ENCODE results near the gene ZNF48. TPM values are rescaled to one million over a fixed set of nuclear protein-coding genes. Genes with fewer than 3 reads are reported as not detected.

ZNF48 gene
- total RNA-seq, 1 donor from 2014 or later, result 20.1 TPM

GRCh38 chr16:30358990-30359870 lies 36.0 kb upstream of the ZNF48 start:
- no peak for DNase-seq

GRCh38 chr16:30359871-30360170 lies 35.4 kb upstream of the ZNF48 start:
- no peak for DNase-seq

DNA sequence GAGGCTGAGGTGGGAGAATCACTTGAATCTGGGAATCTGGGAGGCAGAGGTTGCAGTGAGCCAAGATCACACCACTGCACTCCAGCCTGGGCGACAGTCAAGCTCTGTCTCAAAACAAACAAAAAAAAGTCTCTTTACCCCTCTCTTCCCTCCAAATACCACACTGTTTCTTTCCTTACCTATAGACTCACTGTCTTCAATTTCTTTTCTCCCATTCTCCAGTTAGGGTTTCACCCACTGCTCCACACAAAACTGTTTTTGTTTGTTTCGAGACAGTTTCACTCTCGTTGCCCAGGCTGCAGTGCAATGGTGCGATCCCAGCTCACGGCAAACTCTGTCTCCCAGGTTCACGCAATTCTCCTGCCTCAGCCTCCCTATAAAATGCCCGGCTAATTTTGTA lies 34.0 kb upstream of the ZNF48 start:
- DNase-seq, result no peak

- no peak for DNase-seq
These were observed 30.0 kb upstream of the ZNF48 start for GRCh38 chr16:30365200-30365599.

GRCh38 chr16:30366511-30366910 lies 28.7 kb upstream of the ZNF48 start:
- DNase-seq, result no peak

DNA sequence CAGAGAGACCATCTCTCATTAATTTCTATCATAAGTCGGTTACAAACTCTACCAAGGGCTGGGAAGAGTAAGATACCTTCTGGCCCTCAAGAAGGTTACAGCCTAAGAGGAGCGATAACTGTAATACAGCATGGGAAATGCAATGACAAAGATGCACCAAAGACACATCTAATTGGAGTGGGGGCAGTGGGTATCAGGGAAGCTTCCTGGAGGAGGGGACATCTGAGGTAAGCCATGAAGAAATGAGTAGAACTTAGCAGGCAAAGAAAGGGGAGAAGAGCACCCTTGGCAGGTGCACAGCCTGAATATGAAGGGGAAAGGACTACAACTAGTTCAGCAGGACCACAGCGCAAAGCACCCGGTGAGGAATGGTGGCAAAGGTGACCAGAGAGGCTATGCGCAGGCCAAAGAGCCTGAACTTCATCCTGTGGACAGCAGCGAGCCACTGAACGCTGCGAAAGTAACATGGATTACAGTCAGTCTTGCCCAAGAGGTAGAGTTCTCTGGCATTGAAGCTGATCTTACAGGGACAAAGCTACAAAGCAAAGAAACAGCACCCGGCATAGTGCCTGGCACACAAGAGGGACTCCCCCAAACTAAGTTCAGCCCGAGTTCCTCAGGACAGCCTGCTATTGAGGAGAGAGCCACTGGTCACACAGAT lies 27.7 kb upstream of the ZNF48 start:
- DNase-seq, result no peak

DNA sequence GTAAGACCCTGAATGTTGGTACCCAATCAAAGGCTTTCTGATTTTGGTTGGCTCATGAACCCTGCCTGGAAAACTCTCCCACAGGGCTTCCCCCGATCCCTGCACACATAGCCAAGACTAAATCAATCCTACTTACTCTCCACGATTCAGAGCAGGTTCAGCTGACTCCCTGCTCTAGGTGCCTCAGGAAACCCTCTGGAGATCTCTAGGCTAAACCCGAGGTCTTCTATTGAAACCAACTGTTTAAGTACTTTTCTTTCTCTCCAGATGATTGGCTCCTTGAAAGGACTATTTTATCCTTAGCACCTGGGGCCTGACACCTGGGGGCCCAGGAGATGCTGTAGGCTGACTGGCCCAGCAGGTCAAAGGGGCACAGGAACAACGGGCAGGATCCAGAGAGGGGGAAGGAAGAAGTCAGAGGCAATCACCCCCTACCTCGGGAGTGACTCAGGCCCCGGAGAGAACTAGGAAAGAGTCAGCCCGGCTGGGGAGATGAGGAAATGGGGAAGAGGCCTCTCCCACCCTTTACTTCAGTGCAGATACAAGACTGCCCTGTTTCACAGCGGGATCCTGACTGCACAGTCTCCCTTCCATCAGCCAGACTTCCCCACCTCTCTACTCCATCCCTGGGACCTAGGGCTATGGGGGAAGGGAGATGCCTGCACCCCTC lies 27.0 kb upstream of the ZNF48 start:
- peak; percentile 56 for DNase-seq

DNA sequence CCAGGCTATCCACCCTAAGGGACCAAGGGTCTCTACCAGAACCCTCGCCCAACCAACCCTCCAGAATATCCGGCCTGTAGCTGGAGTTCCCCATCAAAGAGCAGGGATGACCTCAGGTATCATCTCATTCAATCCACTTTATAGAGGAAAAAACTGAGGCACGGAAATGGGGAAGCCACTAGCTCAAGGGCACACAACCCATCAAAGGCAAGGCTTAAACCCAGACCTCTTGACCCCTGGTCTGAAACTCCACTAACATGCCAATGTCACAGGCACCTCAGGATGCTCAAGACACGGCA lies 26.5 kb upstream of the ZNF48 start:
- no peak for DNase-seq

- DNase-seq, result peak; percentile 33
These were observed 25.9 kb upstream of the ZNF48 start for GRCh38 chr16:30369091-30369937.

DNA sequence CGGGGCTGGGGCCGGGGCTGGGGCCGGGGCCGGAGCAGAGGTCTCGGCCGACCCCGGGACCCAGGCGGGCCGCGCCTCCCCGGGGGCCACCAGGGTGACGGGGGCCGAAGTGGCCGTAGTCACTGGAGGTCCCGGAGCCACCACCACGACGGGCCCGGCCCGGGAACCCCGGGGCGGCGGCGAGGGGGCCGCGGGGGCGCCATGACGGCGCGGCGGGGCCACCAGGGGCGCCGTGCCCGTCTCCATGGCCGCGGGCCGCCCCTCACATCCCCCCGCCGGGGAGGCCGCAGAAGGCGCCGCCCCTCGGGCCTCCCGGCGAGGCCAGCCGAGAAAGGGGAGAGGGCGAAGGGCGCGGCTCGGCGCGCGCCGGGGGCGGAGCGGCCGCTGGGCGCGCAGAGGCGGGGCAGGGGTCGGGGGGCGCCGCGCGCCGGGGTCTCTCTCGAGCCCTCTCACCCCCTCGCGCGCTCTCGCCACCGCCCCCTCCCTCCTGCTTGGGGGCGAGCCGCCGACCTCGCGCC lies 25.2 kb upstream of the ZNF48 start:
- no peak for DNase-seq

DNA sequence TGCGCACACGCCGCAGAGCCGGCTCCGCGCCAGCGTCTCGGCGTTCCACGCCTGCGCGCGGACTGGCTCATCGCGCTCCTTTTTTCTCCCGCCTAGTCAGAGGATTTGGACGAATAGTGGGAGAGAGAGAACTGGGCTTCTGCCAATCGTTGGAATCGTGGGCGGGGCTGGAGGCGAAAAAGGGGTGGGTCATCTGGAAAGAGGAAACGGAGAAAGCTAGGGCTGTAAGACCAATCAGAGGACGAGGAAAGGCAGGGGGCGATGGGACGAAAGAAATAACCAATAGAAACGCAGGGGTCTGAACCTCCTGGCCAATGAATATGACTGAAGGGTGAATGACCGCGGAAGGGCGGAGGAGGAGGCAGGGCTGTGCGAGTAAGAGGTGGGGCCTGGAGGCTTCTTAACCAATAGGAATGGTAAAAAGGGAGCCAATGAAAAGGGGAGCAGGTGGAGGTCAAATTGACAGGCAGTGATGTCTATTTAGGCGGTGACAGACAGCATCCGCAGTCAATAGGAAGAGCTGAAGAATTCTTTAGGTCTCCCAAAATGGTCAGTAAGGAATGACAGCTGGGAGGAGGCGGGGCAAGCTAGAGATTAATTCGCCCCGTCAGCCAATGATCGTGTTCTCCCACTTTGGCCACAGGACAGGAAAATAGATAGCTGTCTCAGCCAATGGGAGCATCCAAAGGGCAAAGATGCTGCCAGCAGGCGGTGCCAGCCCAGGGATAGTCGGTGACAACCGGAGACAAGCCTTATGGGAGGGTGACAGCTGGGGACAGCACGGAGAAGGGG lies 24.6 kb upstream of the ZNF48 start, which contains the start of gene TBC1D10B:
TSS of gene TBC1D10B (minus strand) at position 39 of the 792 bp plus-strand sequence. CDS start 311 bp downstream, outside the sequence.
- DNase-seq, result peak; percentile 100

GRCh38 chr16:30371248-30371816 lies 23.9 kb upstream of the ZNF48 start:
- no peak for DNase-seq

GRCh38 chr16:30372038-30372712 lies 23.0 kb upstream of the ZNF48 start:
- DNase-seq, result no peak

- no peak for DNase-seq
These were observed 22.5 kb upstream of the ZNF48 start for GRCh38 chr16:30372725-30373124.

- DNase-seq, result no peak
These were observed 20.7 kb upstream of the ZNF48 start, which contains the start of gene MYL11 for GRCh38 chr16:30374538-30374937. Gene MYL11 (plus strand): TSS chr16:30374802. CDS start chr16:30374858, 56 bp downstream.

GRCh38 chr16:30375864-30376263 lies 19.4 kb upstream of the ZNF48 start:
- no peak for DNase-seq

- no peak for DNase-seq
These were observed 18.7 kb upstream of the ZNF48 start for GRCh38 chr16:30376461-30376902.

GRCh38 chr16:30377050-30377811 lies 18.0 kb upstream of the ZNF48 start:
- DNase-seq, result no peak

- peak; percentile 96 for DNase-seq
These were observed 17.4 kb upstream of the ZNF48 start for GRCh38 chr16:30377812-30378235.
